GM12878 (cell line): ENCODE data around the gene CHAC2. TPM values are rescaled to one million over a fixed set of nuclear protein-coding genes. Genes with fewer than 3 reads are reported as not detected.

ENCODE experiments used
- ASH2L ChIP-seq: fragments of 300-600, 200-600 bp; sonication (generic); IDR thresholded peaks from 2 replicates; pipeline ENCODE4 v1.6.1; 2017; ENCODE audit warnings: low read depth, mild to moderate bottlenecking, borderline replicate concordance
- BACH1 ChIP-seq: fragments of 450-650 bp; IDR thresholded peaks from 2 replicates; pipeline ENCODE4 v1.6.1; 2017; ENCODE audit warnings: mild to moderate bottlenecking, borderline replicate concordance
- E2F4 ChIP-seq: IDR thresholded peaks from 2 replicates; pipeline ENCODE4 v1.6.1; 2012; ENCODE audit warnings: low read depth, low read length, improper control_type of control experiment
- EGR1 ChIP-seq, 2 experiments: IDR thresholded peaks; 1 replicate in 1 of 2; 2 replicates in 1 of 2; pipeline ENCODE4 v1.6.1; 2011 to 2012; ENCODE audit warnings: low read depth in 2 of 2, low read length in 2 of 2, borderline replicate concordance in 1 of 2, mild to moderate bottlenecking in 1 of 2, moderate library complexity in 1 of 2
- EP300 ChIP-seq, 2 experiments: fragments of 150-350 bp in 1 of 2; IDR thresholded peaks; 2 replicates each; pipeline ENCODE4 v1.6.1; 2011 to 2012; ENCODE audit warnings: low read depth in 2 of 2, low read length in 2 of 2, borderline replicate concordance in 1 of 2, improper control_type of control experiment in 1 of 2, inconsistent platforms in 1 of 2; ENCODE audit not compliant: control insufficient read depth in 1 of 2
- GABPA ChIP-seq: IDR thresholded peaks from 2 replicates; pipeline ENCODE4 v1.6.1; 2014; ENCODE audit warnings: antibody characterized with exemption, low read depth, mild to moderate bottlenecking, inconsistent platforms
- MYC ChIP-seq: IDR thresholded peaks from 2 replicates; pipeline ENCODE4 v1.6.1; 2011; ENCODE audit warnings: mild to moderate bottlenecking, low read length, moderate library complexity, inconsistent platforms; ENCODE audit not compliant: insufficient read depth, insufficient replicate concordance, insufficient read length, severe bottlenecking
- PKNOX1 ChIP-seq: fragments of 450-650 bp; IDR thresholded peaks from 2 replicates; pipeline ENCODE4 v1.6.1; 2016; ENCODE audit warnings: mild to moderate bottlenecking
- POLR2A ChIP-seq: IDR thresholded peaks from 2 replicates; pipeline ENCODE4 v1.6.1; 2011; ENCODE audit warnings: low read depth, mild to moderate bottlenecking, low read length
- RAD51 ChIP-seq: fragments of 450-650 bp; IDR thresholded peaks from 2 replicates; pipeline ENCODE4 v1.6.1; 2016; ENCODE audit warnings: moderate library complexity, mild to moderate bottlenecking, inconsistent platforms
- RELA ChIP-seq: fragments of 450-650 bp; IDR thresholded peaks from 2 replicates; pipeline ENCODE4 v1.8.0; 2014; ENCODE audit warnings: borderline replicate concordance; ENCODE audit not compliant: partially characterized antibody
- SIN3A ChIP-seq: IDR thresholded peaks from 2 replicates; pipeline ENCODE4 v1.6.1; 2012; ENCODE audit warnings: low read depth, low read length, improper control_type of control experiment
- TAF1 ChIP-seq: IDR thresholded peaks from 2 replicates; pipeline ENCODE4 v1.6.1; 2011; ENCODE audit warnings: mild to moderate bottlenecking, low read depth, low read length, borderline replicate concordance
- TCF7 ChIP-seq: IDR thresholded peaks from 2 replicates; pipeline ENCODE4 v1.6.1; 2014; ENCODE audit warnings: antibody characterized with exemption, borderline replicate concordance
- ZNF384 ChIP-seq: IDR thresholded peaks from 2 replicates; pipeline ENCODE4 v1.6.1; 2012; ENCODE audit warnings: low read depth, mild to moderate bottlenecking, low read length, improper control_type of control experiment, borderline replicate concordance
- ZNF592 ChIP-seq: fragments of 450-650 bp; IDR thresholded peaks from 2 replicates; pipeline ENCODE4 v1.6.1; 2017; ENCODE audit warnings: mild to moderate bottlenecking, moderate library complexity
- ZNF622 ChIP-seq: fragments of 450-650 bp; IDR thresholded peaks from 2 replicates; pipeline ENCODE4 v1.6.1; 2017; ENCODE audit warnings: mild to moderate bottlenecking, inconsistent platforms
- ZNF687 ChIP-seq: fragments of 450-650 bp; IDR thresholded peaks from 2 replicates; pipeline ENCODE4 v1.6.1; 2017; ENCODE audit warnings: mild to moderate bottlenecking, moderate library complexity
- polyA plus RNA-seq, 11 experiments: library from polyadenylated mRNA; depleted of rRNA in 4 of 11; unstranded in 6 of 11; stranded (reverse) in 5 of 11; fragments of >200 nt; fragmentation: Nextera tagmentation in 4 of 11; fragmentation: Illumina TruSeq in 1 of 11; extraction: Ambion mirVana in 4 of 11; extraction: Trizol in 1 of 11; gene quantifications; 1 replicate in 1 of 11; 2 replicates in 10 of 11; pipeline versions ENCODE4 v1.2.1 to v1.2.3, GENCODE V29; 2011 to 2016; ENCODE audit warnings: inconsistent platforms in 2 of 11, missing spikeins in 2 of 11, low read depth in 1 of 11
- total RNA-seq, 4 experiments: library from RNA; depleted of rRNA in 3 of 4; stranded (reverse); fragments of >200 nt in 3 of 4; fragmentation: Illumina TruSeq in 1 of 4; extraction: Trizol in 1 of 4; gene quantifications; 2 replicates each; pipeline versions ENCODE4 v1.2.1 to v1.2.3, GENCODE V29; 2013 to 2021

Gene CHAC2
- total and polyA plus RNA-seq, 10 of the 15 experiments (the other 5 are each of a cell fraction or from before 2014, with no cell fraction given), result 11.0 to 67.6 (median 25.0) TPM

- TF ChIP-seq ZNF384 (no peak), GABPA (peak; percentile 96), TAF1 (no peak; the same call in none of the 2 replicates), ASH2L (peak; percentile 93), SIN3A (peak; percentile 87), RELA (peak; percentile 64), BACH1 (0 out of 2 replicates have a peak, but pooled peaks have one; percentile 8), E2F4 (no peak), ZNF592 (no peak), POLR2A (peak; percentile 96), EP300 (IDR thresholded peaks at IDR 0.05; ENCODE audit: borderline replicate concordance in 1 of 2, control insufficient read depth in 1 of 2, low read depth in 2 of 2, low read length in 2 of 2) (no peak), ZNF687 (no peak; the same call in 1 of the 2 replicates), ZNF622 (no peak), EGR1 (IDR thresholded peaks at IDR 0.05; ENCODE audit: borderline replicate concordance in 1 of 2, low read depth in 2 of 2, low read length in 2 of 2) (peak in 1 of 2 experiments; percentile 73; a peak in 2 of 3 replicates), RAD51 (no peak), PKNOX1 (peak; percentile 66), TCF7 (no peak), MYC (no peak)
These were observed 19.4 kb downstream of the CHAC2 start, which contains the start of the genes ASB3 and ERLEC1 (continued) for GRCh38 chr2:53786705-53787613.
